Left lobe of liver (tissue), 2 donors: ENCODE data around the gene FRMD4A. TPM values are rescaled to one million over a fixed set of nuclear protein-coding genes. Genes with fewer than 3 reads are reported as not detected.
"Not testable (repeated sequence)": the region's sequence is repeated elsewhere in the genome, so short reads cannot be mapped to it uniquely, and the experiment has no call there.

ENCODE experiments used
- ATAC-seq: fragments of 200-7000 bp; cut with Tn5 transposase; one replicate; pipeline ENCODE4 v1.9.1; 2020; ENCODE audit warnings: mild to moderate bottlenecking, moderate library complexity
- DNase-seq: peaks from one replicate; pipeline ENCODE4 v3.0.0-alpha.2; 2020; ENCODE audit warnings: low spot score
- total RNA-seq: library from RNA; stranded (reverse); gene quantifications from one replicate; pipeline ENCODE4 v1.2.1, GENCODE V29; 2021
- donor health status: DM: no; HTN: no; CAD: no; lungs with moderate emphysema.
- donor health status: DM: no; HTN: yes; CAD: no.

Gene FRMD4A
- total RNA-seq, 1 donor from 2014 or later = 13.8 TPM

- DNase-seq (no peak), ATAC-seq (no peak)
These were observed 556.3 kb downstream of the FRMD4A start for GRCh38 chr10:13774303-13774893.

GRCh38 chr10:13773496-13774170 lies 557.1 kb downstream of the FRMD4A start:
- no peak for DNase-seq
- ATAC-seq = no peak

DNA sequence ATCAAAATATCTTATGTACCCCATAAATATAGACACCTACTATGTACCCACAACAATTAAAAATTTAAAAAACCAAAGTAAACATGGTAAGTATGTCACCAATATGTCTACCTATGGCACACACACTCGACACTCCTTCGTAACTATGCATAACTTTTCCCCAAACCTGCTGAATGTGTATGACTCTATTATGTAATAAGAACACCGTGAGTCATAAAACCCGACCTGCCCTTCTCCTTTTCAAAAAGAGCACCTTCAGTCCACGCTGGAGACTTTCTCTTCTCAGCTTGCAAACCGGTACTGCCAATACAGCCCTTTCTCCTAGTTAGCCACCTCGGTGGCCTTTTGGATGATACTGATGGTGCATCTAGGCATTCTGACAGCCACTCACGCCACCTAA lies 557.7 kb downstream of the FRMD4A start:
- no peak for DNase-seq
- no peak for ATAC-seq

GRCh38 chr10:13771992-13772391 lies 558.7 kb downstream of the FRMD4A start:
- ATAC-seq (no peak), DNase-seq (no peak)

GRCh38 chr10:13770760-13771493 lies 559.8 kb downstream of the FRMD4A start:
- no peak for ATAC-seq

DNA sequence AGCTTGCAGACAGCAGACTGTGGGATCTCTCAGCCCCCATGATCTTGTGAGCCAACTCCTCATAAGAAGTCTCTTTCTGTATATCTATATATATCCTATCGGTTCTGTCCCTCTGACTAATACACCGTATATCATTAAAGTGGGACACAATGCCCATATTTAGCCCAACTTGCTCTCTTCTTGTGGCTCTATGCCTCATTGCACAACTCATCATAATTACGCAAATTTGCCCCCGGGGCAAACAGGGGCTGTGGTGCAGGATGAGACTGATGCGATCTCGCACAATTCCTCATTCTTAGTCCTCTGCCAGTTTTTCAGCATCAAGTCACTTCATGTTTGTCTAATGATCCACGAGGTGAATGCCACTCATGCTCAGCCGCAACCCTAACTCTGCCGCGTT lies 560.8 kb downstream of the FRMD4A start:
- no peak for ATAC-seq
- DNase-seq = no peak

More at GRCh38 chr10:13770760-13771493, 559.8 kb downstream of the FRMD4A start:
- no peak for DNase-seq

GRCh38 chr10:13767676-13768178 lies 563.0 kb downstream of the FRMD4A start:
- DNase-seq (no peak), ATAC-seq (no peak)

GRCh38 chr10:13767148-13767547 lies 563.6 kb downstream of the FRMD4A start:
- not testable (repeated sequence) for DNase-seq, ATAC-seq

- ATAC-seq (peak; percentile 93), DNase-seq (peak; percentile 62)
These were observed 564.9 kb downstream of the FRMD4A start for GRCh38 chr10:13765641-13766341.

GRCh38 chr10:13761490-13762091 lies 569.1 kb downstream of the FRMD4A start:
- DNase-seq (no peak), ATAC-seq (no peak)

DNA sequence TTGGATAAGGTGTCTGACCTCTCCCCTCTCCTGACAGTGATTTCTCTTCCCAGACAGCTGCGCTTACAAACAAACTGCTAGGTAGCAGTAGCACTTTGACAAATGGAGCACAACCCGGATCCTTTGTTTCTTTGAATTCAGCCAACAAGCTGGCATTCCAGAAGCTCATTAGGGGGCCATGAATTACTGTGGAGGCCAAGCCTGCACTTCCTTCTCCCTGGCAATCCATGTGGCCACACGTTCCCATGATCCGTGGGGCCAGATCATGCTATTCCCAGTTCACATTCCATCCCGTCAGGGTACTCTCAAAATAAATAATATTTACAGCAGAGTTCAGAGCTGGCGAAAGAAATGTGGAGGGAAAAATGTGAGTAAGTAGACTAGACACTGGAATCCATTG lies 571.6 kb downstream of the FRMD4A start:
- no peak for DNase-seq
- ATAC-seq = no peak

GRCh38 chr10:13758756-13759155 lies 572.0 kb downstream of the FRMD4A start:
- DNase-seq (no peak), ATAC-seq (no peak)

- ATAC-seq (no peak), DNase-seq (no peak)
These were observed 572.4 kb downstream of the FRMD4A start for GRCh38 chr10:13758312-13758711.

DNA sequence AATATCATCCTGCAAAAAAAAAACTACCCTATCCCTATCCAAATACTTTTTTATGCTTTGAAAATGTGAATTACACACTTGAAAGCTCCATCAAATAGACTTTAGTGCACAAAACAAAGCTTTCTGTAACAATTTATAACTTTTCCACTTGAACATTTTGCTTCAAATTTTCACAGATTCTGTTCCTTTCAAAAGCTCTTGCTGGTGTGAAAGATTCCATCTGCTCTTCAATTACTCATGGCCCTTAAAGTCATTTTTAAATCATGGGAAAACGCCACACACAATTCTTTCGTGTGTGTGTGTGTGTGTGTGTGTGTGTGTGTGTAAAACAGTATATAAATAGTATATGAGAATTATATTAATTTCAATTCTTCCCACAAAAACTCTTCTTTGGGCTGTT lies 576.4 kb downstream of the FRMD4A start:
- DNase-seq = no peak
- ATAC-seq = no peak

GRCh38 chr10:13751191-13751764 lies 579.4 kb downstream of the FRMD4A start:
- DNase-seq (no peak), ATAC-seq (peak; percentile 19)

GRCh38 chr10:13750299-13751190 lies 580.2 kb downstream of the FRMD4A start:
- DNase-seq (peak; percentile 67), ATAC-seq (peak; percentile 97)

GRCh38 chr10:13745271-13745670 lies 585.5 kb downstream of the FRMD4A start:
- ATAC-seq = no peak

GRCh38 chr10:13743963-13744362 lies 586.8 kb downstream of the FRMD4A start:
- no peak for ATAC-seq
- no peak for DNase-seq

More at GRCh38 chr10:13745271-13745670, 585.5 kb downstream of the FRMD4A start:
- no peak for DNase-seq

DNA sequence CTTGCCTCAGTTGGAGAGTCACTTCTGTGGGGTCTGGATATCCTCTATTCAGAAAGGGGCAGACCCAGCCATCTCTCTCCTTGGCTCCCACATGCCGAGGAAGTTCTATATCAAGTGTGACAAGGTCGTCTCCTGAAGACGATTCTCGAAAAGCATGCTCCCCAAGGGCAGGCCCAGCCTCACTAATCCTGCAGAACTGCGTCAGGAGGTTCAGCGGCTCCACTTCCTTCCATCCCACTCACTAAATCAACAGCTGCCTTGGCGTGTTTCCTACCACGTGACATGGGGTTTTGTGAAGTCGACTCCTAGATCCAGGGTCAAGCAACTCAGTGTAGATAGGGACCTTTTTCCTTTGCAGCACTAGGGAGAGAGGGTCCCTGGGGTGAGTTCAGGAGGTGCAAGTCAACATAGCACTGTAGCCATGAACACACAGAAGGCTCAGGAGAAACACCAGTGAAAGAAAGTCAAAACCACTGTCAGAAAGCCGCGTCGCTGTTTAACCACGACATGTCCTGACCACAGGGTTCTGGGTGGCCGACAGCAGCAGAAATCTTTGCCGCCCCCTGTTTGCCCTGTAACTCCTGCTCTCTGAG lies 587.5 kb downstream of the FRMD4A start:
- ATAC-seq (peak; percentile 44), DNase-seq (no peak)
